HUES48 (cell line): ENCODE results near the gene MAEA.

Experiments used
- H3K27ac ChIP-seq: one replicate; pipeline ENCODE4 v1.7.0; 2013; ENCODE audit warnings: low read depth, low read length, inconsistent platforms
- H3K27me3 ChIP-seq: 2 replicates; pipeline ENCODE4 v1.6.1; 2013; ENCODE audit warnings: mild to moderate bottlenecking, low read length; ENCODE audit not compliant: control insufficient read depth, insufficient read depth
- H3K36me3 ChIP-seq: 2 replicates; pipeline ENCODE4 v1.6.1; 2013; ENCODE audit warnings: low read length; ENCODE audit not compliant: control insufficient read depth, insufficient read depth
- H3K4me1 ChIP-seq: 2 replicates; pipeline ENCODE4 v1.6.1; 2013; ENCODE audit warnings: mild to moderate bottlenecking, low read length; ENCODE audit not compliant: control insufficient read depth, insufficient read depth
- H3K4me3 ChIP-seq: 2 replicates; pipeline ENCODE4 v1.5.1; 2013; ENCODE audit warnings: mild to moderate bottlenecking, low read depth, low read length
- H3K9ac ChIP-seq: 2 replicates; pipeline ENCODE4 v1.6.1; 2013; ENCODE audit warnings: mild to moderate bottlenecking, low read depth, low read length, moderate library complexity
- H3K9me3 ChIP-seq: 2 replicates; pipeline ENCODE4 v1.6.1; 2013; ENCODE audit warnings: low read length; ENCODE audit not compliant: control insufficient read depth, insufficient read depth

The MAEA gene

GRCh38 chr4:1250921-1251772, 38.5 kb upstream of the MAEA start:
- Histone ChIP-seq H3K4me1 (0 out of 2 replicates have a peak, but pooled peaks cover 5% of the 10 kb centered on the region), H3K4me3 (no peak overlapping the region), H3K27me3 (peaks cover 4% of the 10 kb centered on the region), H3K9me3 (peaks cover 48% of the 10 kb centered on the region), H3K9ac (no peak overlapping the region), H3K27ac (no peak overlapping the region), H3K36me3 (peaks cover 11% of the 10 kb centered on the region; the same call in 1 of the 2 replicates)

- 0 out of 2 replicates have a peak, but pooled peaks cover 5% of the 10 kb centered on the region for H3K4me1 ChIP-seq
- no peak overlapping the region for H3K9ac ChIP-seq
- peaks cover 4% of the 10 kb centered on the region for H3K27me3 ChIP-seq
- H3K36me3 ChIP-seq = peaks cover 11% of the 10 kb centered on the region; the same call in 1 of the 2 replicates
- H3K4me3 ChIP-seq = no peak overlapping the region
- H3K9me3 ChIP-seq = peaks cover 48% of the 10 kb centered on the region
- H3K27ac ChIP-seq = no peak overlapping the region
Observed at GRCh38 chr4:1251773-1252066, 38.0 kb upstream of the MAEA start.

GRCh38 chr4:1252928-1253492, 36.7 kb upstream of the MAEA start:
- H3K9me3 ChIP-seq = peaks cover 48% of the 10 kb centered on the region
- H3K27ac ChIP-seq = no peak overlapping the region
- peaks cover 4% of the 10 kb centered on the region for H3K27me3 ChIP-seq
- peaks cover 11% of the 10 kb centered on the region; the same call in 1 of the 2 replicates for H3K36me3 ChIP-seq
- no peak overlapping the region for H3K9ac ChIP-seq
- no peaks in the 10 kb centered on the region for H3K4me1 ChIP-seq
- no peak overlapping the region for H3K4me3 ChIP-seq

GRCh38 chr4:1253831-1254230, 35.9 kb upstream of the MAEA start:
- no peak overlapping the region for H3K4me3 ChIP-seq
- no peaks in the 10 kb centered on the region for H3K4me1 ChIP-seq
- H3K9ac ChIP-seq = no peak overlapping the region
- H3K27ac ChIP-seq = no peak overlapping the region
- H3K9me3 ChIP-seq = peaks cover 48% of the 10 kb centered on the region
- peaks cover 11% of the 10 kb centered on the region; the same call in 1 of the 2 replicates for H3K36me3 ChIP-seq
- peaks cover 4% of the 10 kb centered on the region for H3K27me3 ChIP-seq

- Histone ChIP-seq H3K9me3 (peaks cover 43% of the 10 kb centered on the region), H3K9ac (no peak overlapping the region), H3K4me3 (no peak overlapping the region), H3K27me3 (no peaks in the 10 kb centered on the region), H3K4me1 (no peaks in the 10 kb centered on the region), H3K36me3 (peaks cover 11% of the 10 kb centered on the region; the same call in 1 of the 2 replicates), H3K27ac (no peak overlapping the region)
Observed at GRCh38 chr4:1255151-1255550, 34.5 kb upstream of the MAEA start.

- Histone ChIP-seq H3K27me3 (no peaks in the 10 kb centered on the region), H3K36me3 (peaks cover 10% of the 10 kb centered on the region; the same call in 1 of the 2 replicates), H3K4me3 (no peak overlapping the region), H3K9me3 (peaks cover 37% of the 10 kb centered on the region), H3K4me1 (no peaks in the 10 kb centered on the region), H3K27ac (no peak overlapping the region), H3K9ac (no peak overlapping the region)
Observed at GRCh38 chr4:1255699-1256098, 34.0 kb upstream of the MAEA start.

- Histone ChIP-seq H3K27me3 (no peaks in the 10 kb centered on the region), H3K4me3 (no peak overlapping the region), H3K9ac (no peak overlapping the region), H3K9me3 (peaks cover 13% of the 10 kb centered on the region), H3K36me3 (no peaks in the 10 kb centered on the region), H3K27ac (no peak overlapping the region), H3K4me1 (no peaks in the 10 kb centered on the region)
Observed at GRCh38 chr4:1258457-1258856, 31.2 kb upstream of the MAEA start.

- H3K4me1 ChIP-seq = no peaks in the 10 kb centered on the region
- no peaks in the 10 kb centered on the region for H3K36me3 ChIP-seq
- H3K4me3 ChIP-seq = no peak overlapping the region
- no peak overlapping the region for H3K9ac ChIP-seq
- H3K27ac ChIP-seq = no peak overlapping the region
- H3K27me3 ChIP-seq = no peaks in the 10 kb centered on the region
- H3K9me3 ChIP-seq = peaks cover 5% of the 10 kb centered on the region
Observed at GRCh38 chr4:1259966-1260365, 29.7 kb upstream of the MAEA start.

- H3K27me3 ChIP-seq = no peaks in the 10 kb centered on the region
- H3K4me1 ChIP-seq = no peaks in the 10 kb centered on the region
- H3K9ac ChIP-seq = no peak overlapping the region
- H3K36me3 ChIP-seq = no peaks in the 10 kb centered on the region
- H3K9me3 ChIP-seq = no peaks in the 10 kb centered on the region; the same call in 1 of the 2 replicates
- H3K27ac ChIP-seq = no peak overlapping the region
- H3K4me3 ChIP-seq = no peak overlapping the region
Observed at GRCh38 chr4:1260418-1261106, 29.1 kb upstream of the MAEA start.

- no peaks in the 10 kb centered on the region for H3K27me3 ChIP-seq
- no peak overlapping the region for H3K4me3 ChIP-seq
- no peaks in the 10 kb centered on the region for H3K36me3 ChIP-seq
- no peak overlapping the region for H3K27ac ChIP-seq
- H3K9ac ChIP-seq = no peak overlapping the region
- peaks cover 2% of the 10 kb centered on the region; the same call in 1 of the 2 replicates for H3K9me3 ChIP-seq
- no peaks in the 10 kb centered on the region for H3K4me1 ChIP-seq
Observed at GRCh38 chr4:1261107-1261928, 28.4 kb upstream of the MAEA start.
